Aorta (tissue), 5 donors: ENCODE measurements around the gene LRIG3. TPM values are rescaled to one million over a fixed set of nuclear protein-coding genes. Genes with fewer than 3 reads are reported as not detected.
"Not testable (repeated sequence)": the region's sequence is repeated elsewhere in the genome, so short reads cannot be mapped to it uniquely, and the experiment has no call there.

Experiments used
- ATAC-seq: fragments of 200-7000 bp; cut with Tn5 transposase; one replicate; pipeline ENCODE4 v1.9.1; 2022; ENCODE audit warnings: moderate library complexity; ENCODE audit not compliant: low FRiP score
- DNase-seq, 2 donors: peaks; one replicate each; pipeline ENCODE4 v3.0.0-alpha.2; 2020
- H3K27ac ChIP-seq, 2 donors: one replicate each; pipeline ENCODE4 v1.5.1; 2013; ENCODE audit warnings: low read length in 2 of 2, mild to moderate bottlenecking in 2 of 2, moderate library complexity in 2 of 2, control low read depth in 1 of 2, inconsistent platforms in 1 of 2, low read depth in 1 of 2
- H3K27me3 ChIP-seq, 2 donors: one replicate each; pipeline ENCODE4 v1.6.1; 2013; ENCODE audit warnings: control low read depth in 1 of 2, low read length in 1 of 2, mild to moderate bottlenecking in 1 of 2, moderate library complexity in 1 of 2; ENCODE audit not compliant: insufficient read depth in 2 of 2, control insufficient read depth in 1 of 2
- H3K36me3 ChIP-seq, 2 donors: one replicate each; pipeline ENCODE4 v1.6.1; 2013; ENCODE audit warnings: control low read depth in 1 of 2, low read length in 1 of 2, mild to moderate bottlenecking in 1 of 2; ENCODE audit not compliant: insufficient read depth in 2 of 2, control insufficient read depth in 1 of 2
- H3K4me1 ChIP-seq, 2 donors: one replicate each; pipeline ENCODE4 v1.6.1; 2013; ENCODE audit warnings: low read length in 2 of 2, control low read depth in 1 of 2, mild to moderate bottlenecking in 1 of 2, moderate library complexity in 1 of 2; ENCODE audit not compliant: insufficient read depth in 2 of 2, control insufficient read depth in 1 of 2
- H3K4me3 ChIP-seq, 2 donors: one replicate each; pipeline ENCODE4 v1.5.1; 2013; ENCODE audit warnings: low read length in 2 of 2, control low read depth in 1 of 2, mild to moderate bottlenecking in 1 of 2
- H3K9me3 ChIP-seq: one replicate; pipeline ENCODE4 v1.6.1; 2013; ENCODE audit warnings: mild to moderate bottlenecking, low read length; ENCODE audit not compliant: control insufficient read depth
- WGBS, 2 donors: extraction: QIAGEN DNeasy Blood & Tissue Kit; methylation state at CpG; one replicate each; pipeline ENCODE4 v1.1.7; 2013; 5-methylcytosine and 5-hydroxymethylcytosine counted together
- intact Hi-C, 2 donors: fragments of 100-400 bp; cut with DNase I; formaldehyde crosslinking; loops; one replicate each; pipeline versions ENCODE4 v1.14.2 to v1.15.0; 2022
- polyA plus RNA-seq, 2 donors: library from polyadenylated mRNA; stranded (reverse); fragments of 200-250 nt; gene quantifications; one replicate each; pipeline ENCODE4 v1.2.3, GENCODE V29; 2013
- total RNA-seq, 2 donors: library from RNA; stranded (reverse); fragmentation: NEBNext Ultra II Directional; extraction: Animal tissue kit (Norgen Biotek cat#: 25700); gene quantifications; one replicate each; pipeline ENCODE4 v1.2.1, GENCODE V29; 2021
- donor health status: healthy with polysubstance abuse.
- donor health status: Bipolar disorder and iron deficiency.
- donor health status: DM: no; HTN: no; CAD: no.
- donor health status: DM: no; HTN: no; CAD: no.
- donor health status: DM: yes; HTN: yes; CAD: no.

Gene LRIG3
- total and polyA plus RNA-seq, 4 donors, result 3.3 to 51.4 (median 20.2) TPM

GRCh38 chr12:58961166-58961565, 40.9 kb upstream of the LRIG3 start:
- Histone ChIP-seq H3K4me3 (no peak overlapping the region), H3K4me1 (no peaks in the 10 kb centered on the region), H3K36me3 (no peaks in the 10 kb centered on the region), H3K27ac (no peak overlapping the region), H3K9me3 (no peaks in the 10 kb centered on the region), H3K27me3 (no peaks in the 10 kb centered on the region)
- DNase-seq (no peak), ATAC-seq (no peak)
- WGBS, 2 donors, result 88% methylated on average over 3 of the region's 3 CpGs
- intact Hi-C loops, result no loop called here

DNA sequence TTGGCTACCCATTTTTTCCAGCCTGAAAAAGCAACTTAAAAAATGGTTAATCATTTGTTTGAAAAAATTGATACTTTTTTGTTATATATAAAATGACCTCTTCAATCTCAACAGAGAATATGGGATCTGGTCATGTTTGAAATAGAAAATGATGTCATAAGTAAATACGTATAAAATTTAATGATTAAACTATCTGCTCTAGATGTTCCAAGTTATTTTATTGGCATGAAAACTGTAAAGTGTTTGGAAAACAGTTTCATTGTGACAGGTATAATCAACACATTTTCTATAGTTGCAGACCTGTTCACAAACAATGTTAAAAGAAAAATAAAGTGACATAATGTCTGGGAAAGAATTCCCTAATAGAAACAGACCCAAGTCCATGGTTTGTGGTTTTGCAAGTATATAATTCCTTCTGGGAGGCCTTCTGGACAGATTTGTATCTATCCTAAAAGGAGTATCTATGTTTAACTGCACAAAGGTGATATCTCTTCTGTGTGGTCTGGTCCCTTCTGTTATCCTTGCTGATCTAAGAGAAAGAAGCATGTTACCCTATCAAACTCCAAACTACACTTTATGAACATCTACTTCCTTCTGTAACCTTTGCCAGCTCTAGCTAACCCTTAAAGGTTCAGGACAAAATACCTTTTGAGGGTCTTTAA, 39.5 kb upstream of the LRIG3 start:
- Histone ChIP-seq H3K36me3 (no peaks in the 10 kb centered on the region), H3K4me3 (no peak overlapping the region), H3K27me3 (no peaks in the 10 kb centered on the region), H3K4me1 (no peaks in the 10 kb centered on the region), H3K27ac (no peak overlapping the region), H3K9me3 (no peaks in the 10 kb centered on the region)
- no peak for DNase-seq
- no peak for ATAC-seq
- intact Hi-C loops, result no loop called here
- WGBS, 2 donors, result 39 to 50% methylated on average over 1 of the region's 1 CpG

GRCh38 chr12:58957298-58957697, 37.0 kb upstream of the LRIG3 start:
- H3K36me3 ChIP-seq, result no peaks in the 10 kb centered on the region
- no peaks in the 10 kb centered on the region for H3K4me1 ChIP-seq
- H3K27ac ChIP-seq, result no peak overlapping the region
- no peak overlapping the region for H3K4me3 ChIP-seq
- 72 to 76% methylated on average over 4 of the region's 4 CpGs for WGBS, 2 donors
- intact Hi-C loops, result no loop called here
- no peaks in the 10 kb centered on the region for H3K9me3 ChIP-seq
- DNase-seq (no peak), ATAC-seq (no peak)
- no peaks in the 10 kb centered on the region for H3K27me3 ChIP-seq

GRCh38 chr12:58955849-58956248, 35.5 kb upstream of the LRIG3 start:
- intact Hi-C loops, result no loop called here
- no peak overlapping the region for H3K4me3 ChIP-seq
- no peaks in the 10 kb centered on the region for H3K4me1 ChIP-seq
- ATAC-seq (no peak), DNase-seq (no peak)
- H3K27ac ChIP-seq, result no peak overlapping the region
- no peaks in the 10 kb centered on the region for H3K36me3 ChIP-seq
- no peaks in the 10 kb centered on the region for H3K9me3 ChIP-seq
- no peaks in the 10 kb centered on the region for H3K27me3 ChIP-seq
- 72 to 79% methylated on average over 1 of the region's 1 CpG for WGBS, 2 donors

GRCh38 chr12:58954002-58954401, 33.7 kb upstream of the LRIG3 start:
- 81 to 88% methylated on average over 3 of the region's 3 CpGs for WGBS, 2 donors
- Histone ChIP-seq H3K4me3 (no peak overlapping the region), H3K4me1 (no peaks in the 10 kb centered on the region), H3K9me3 (no peaks in the 10 kb centered on the region), H3K27ac (no peak overlapping the region), H3K36me3 (no peaks in the 10 kb centered on the region), H3K27me3 (no peaks in the 10 kb centered on the region)
- intact Hi-C loops, result no loop called here
- ATAC-seq, result no peak
- no peak for DNase-seq

- ATAC-seq, result no peak
- no peaks in the 10 kb centered on the region for H3K27me3 ChIP-seq
- intact Hi-C loops, result no loop called here
- WGBS, 2 donors, result 75 to 82% methylated on average over 2 of the region's 2 CpGs
- H3K27ac ChIP-seq, result no peak overlapping the region
- DNase-seq, result no peak
- no peaks in the 10 kb centered on the region for H3K36me3 ChIP-seq
- H3K9me3 ChIP-seq, result no peaks in the 10 kb centered on the region
- H3K4me3 ChIP-seq, result no peak overlapping the region
- H3K4me1 ChIP-seq, result no peaks in the 10 kb centered on the region
Measured at GRCh38 chr12:58950739-58951100, 30.4 kb upstream of the LRIG3 start.

- H3K27ac ChIP-seq, H3K9me3 ChIP-seq, intact Hi-C loops, DNase-seq, H3K36me3 ChIP-seq, H3K4me1 ChIP-seq, ATAC-seq, H3K27me3 ChIP-seq, H3K4me3 ChIP-seq: not testable (repeated sequence)
- WGBS, 2 donors, result 87% methylated on average over 11 of the region's 11 CpGs
Measured at GRCh38 chr12:58949954-58950738, 29.8 kb upstream of the LRIG3 start.

DNA sequence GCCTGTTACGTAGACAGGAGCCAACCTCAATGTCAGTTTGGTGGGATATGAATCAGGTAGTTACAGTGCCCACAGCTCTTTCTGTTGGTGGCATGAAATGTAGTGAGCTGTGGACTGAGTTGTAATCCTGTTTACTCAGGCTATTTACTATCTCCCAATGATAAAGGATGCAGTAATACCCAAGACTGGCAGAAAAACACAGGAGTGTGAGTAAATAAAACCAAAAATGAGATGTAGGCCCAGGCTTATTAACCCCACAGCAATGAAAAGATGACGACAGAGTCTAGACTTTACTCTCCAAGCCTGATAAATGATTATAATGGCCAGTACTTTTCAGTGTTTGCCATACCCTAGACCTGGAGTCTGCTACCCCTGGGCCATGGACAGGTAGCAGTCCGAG, 22.8 kb upstream of the LRIG3 start:
- no peak for DNase-seq
- Histone ChIP-seq H3K4me3 (no peak overlapping the region), H3K27me3 (no peaks in the 10 kb centered on the region), H3K4me1 (no peaks in the 10 kb centered on the region), H3K9me3 (no peaks in the 10 kb centered on the region), H3K36me3 (no peaks in the 10 kb centered on the region), H3K27ac (no peak overlapping the region)
- no peak for ATAC-seq
- intact Hi-C loops, result no loop called here
- 91 to 94% methylated on average over 3 of the region's 3 CpGs for WGBS, 2 donors

- intact Hi-C loops, result no loop called here
- Histone ChIP-seq H3K27ac (no peak overlapping the region), H3K4me3 (no peak overlapping the region), H3K36me3 (no peaks in the 10 kb centered on the region), H3K9me3 (no peaks in the 10 kb centered on the region), H3K4me1 (no peaks in the 10 kb centered on the region), H3K27me3 (no peaks in the 10 kb centered on the region)
- no peak for DNase-seq
- 94 to 96% methylated on average over 2 of the region's 2 CpGs for WGBS, 2 donors
- ATAC-seq, result no peak
Measured at GRCh38 chr12:58942345-58942744, 22.0 kb upstream of the LRIG3 start.
